AG04450 (cell line): ENCODE measurements around the gene RAF1. TPM values are rescaled to one million over a fixed set of nuclear protein-coding genes. Genes with fewer than 3 reads are reported as not detected.

Experiments
- CTCF ChIA-PET: fragments of 300-600, 350-600 bp; formaldehyde crosslinking; extraction: SDS; loops from one replicate; lab custom pipeline; 2022; ENCODE audit warnings: antibody characterized with exemption, inconsistent platforms; lab: Charles Lee
- POLR2A ChIA-PET: fragments of 350-600 bp; formaldehyde crosslinking; extraction: SDS; loops from one replicate; lab custom pipeline; 2021; ENCODE audit warnings: antibody characterized with exemption, inconsistent platforms; lab: Yijun Ruan, JAX
- DNase-seq: peaks from one replicate; pipeline ENCODE4 v3.0.0-alpha.2; 2011; ENCODE audit warnings: low read depth, low spot score
- H3K27ac ChIP-seq: one replicate; pipeline ENCODE4 v1.5.1; 2012; ENCODE audit warnings: low read depth, low read length, control low read depth
- H3K27me3 ChIP-seq: one replicate; pipeline ENCODE4 v1.6.0; 2012; ENCODE audit warnings: low read length; ENCODE audit not compliant: control insufficient read depth, insufficient read depth
- H3K4me3 ChIP-seq: 2 replicates; pipeline ENCODE4 v1.5.1; 2011; ENCODE audit warnings: mild to moderate bottlenecking, low read depth, low read length, control low read depth
- H3K9me3 ChIP-seq: 2 replicates; pipeline ENCODE4 v1.5.1; 2012; ENCODE audit warnings: low read length; ENCODE audit not compliant: control insufficient read depth, insufficient read depth
- CTCF ChIP-seq: IDR thresholded peaks from 2 replicates; pipeline ENCODE4 v1.5.1; 2011; ENCODE audit warnings: low read depth, low read length, control low read depth, inconsistent platforms
- polyA plus RNA-seq: library from polyadenylated mRNA; depleted of rRNA; stranded (reverse); fragments of >200 nt; gene quantifications from 2 replicates; pipeline ENCODE4 v1.2.3, GENCODE V29; 2011

Gene RAF1
- polyA plus RNA-seq, 1 experiment: 140 TPM

DNA sequence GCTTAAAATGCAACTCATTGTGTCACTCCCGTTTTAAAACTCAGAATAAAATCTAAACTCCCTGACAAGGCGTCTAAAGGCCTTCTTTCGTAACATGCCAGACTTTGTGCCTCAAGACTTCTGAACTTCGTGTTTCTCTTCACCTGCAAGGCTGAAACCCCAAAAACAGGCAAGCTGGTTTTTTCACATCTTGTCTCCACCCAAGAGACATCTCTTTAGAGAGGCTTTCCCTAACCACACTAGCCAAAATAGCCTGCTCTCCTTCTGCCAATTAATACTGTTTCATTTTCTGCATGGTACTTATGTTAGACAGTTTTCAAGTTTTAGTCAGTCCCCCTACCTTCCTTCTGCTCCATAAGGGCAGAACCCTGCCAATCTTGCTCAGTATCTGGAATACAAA, 41.6 kb downstream of the RAF1 start:
- DNase-seq: no peak
- Histone ChIP-seq H3K27ac (no peak overlapping the region), H3K27me3 (no peaks in the 10 kb centered on the region), H3K9me3 (no peaks in the 10 kb centered on the region), H3K4me3 (no peak overlapping the region)
- POLR2A ChIA-PET: no interaction called here
- TF ChIP-seq CTCF: no peak
- CTCF ChIA-PET: no interaction called here

DNA sequence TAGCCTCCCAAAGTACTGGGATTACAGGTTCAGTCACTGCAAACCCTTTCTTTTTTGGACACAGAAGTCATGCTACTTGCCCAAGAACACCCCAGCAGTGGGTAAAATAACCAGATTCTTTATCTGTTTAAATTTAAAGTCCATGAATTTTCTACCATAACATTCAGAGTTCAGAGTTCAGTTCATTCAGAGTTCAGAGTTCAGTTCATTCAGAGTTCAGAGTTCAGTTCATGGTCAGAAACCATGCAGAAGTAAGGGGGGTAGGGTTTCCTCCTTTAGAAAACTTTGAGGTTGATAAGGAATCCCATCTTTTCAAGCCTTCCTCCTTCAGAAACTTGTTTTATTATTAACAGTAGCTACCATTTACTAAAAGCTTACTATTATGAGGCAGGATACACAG, 43.2 kb downstream of the RAF1 start:
- POLR2A ChIA-PET: no interaction called here
- DNase-seq: no peak
- no peaks in the 10 kb centered on the region for H3K9me3 ChIP-seq
- no peak overlapping the region for H3K4me3 ChIP-seq
- no peak overlapping the region for H3K27ac ChIP-seq
- CTCF ChIA-PET: interaction anchor here (0.5 to 0.7 kb wide), 2 partner anchors 24 to 100 kb away, joined by 3 read pairs; no protein-coding TSS in a partner anchor
- H3K27me3 ChIP-seq: no peaks in the 10 kb centered on the region
- TF ChIP-seq CTCF: no peak

DNA sequence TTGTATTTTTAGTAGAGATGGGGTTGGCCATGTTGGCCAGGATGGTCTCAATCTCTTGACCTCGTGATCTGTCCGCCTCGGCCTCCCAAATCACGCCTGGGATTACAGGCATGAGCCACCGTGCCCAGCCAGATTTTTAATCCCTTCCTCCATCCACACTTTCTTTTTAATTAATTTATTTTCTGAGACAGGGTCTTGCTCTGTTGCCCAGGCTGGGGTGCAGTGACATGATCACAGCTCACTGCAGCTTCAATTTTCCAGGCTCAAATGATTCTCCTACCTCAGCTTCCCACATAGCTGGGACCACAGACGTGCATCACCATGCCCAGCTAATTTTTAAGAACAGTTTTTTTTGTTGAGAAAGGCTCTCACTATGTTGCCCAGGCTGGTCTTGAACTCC, 43.6 kb downstream of the RAF1 start:
- no peak overlapping the region for H3K4me3 ChIP-seq
- no peak for DNase-seq
- TF ChIP-seq CTCF: no peak
- H3K27me3 ChIP-seq: no peaks in the 10 kb centered on the region
- no peaks in the 10 kb centered on the region for H3K9me3 ChIP-seq
- ChIA-PET CTCF (interaction anchor here (0.7 kb wide), 1 partner anchor 24 kb away, joined by 3 read pairs; no protein-coding TSS in a partner anchor), POLR2A (no interaction called here)
- no peak overlapping the region for H3K27ac ChIP-seq

DNA sequence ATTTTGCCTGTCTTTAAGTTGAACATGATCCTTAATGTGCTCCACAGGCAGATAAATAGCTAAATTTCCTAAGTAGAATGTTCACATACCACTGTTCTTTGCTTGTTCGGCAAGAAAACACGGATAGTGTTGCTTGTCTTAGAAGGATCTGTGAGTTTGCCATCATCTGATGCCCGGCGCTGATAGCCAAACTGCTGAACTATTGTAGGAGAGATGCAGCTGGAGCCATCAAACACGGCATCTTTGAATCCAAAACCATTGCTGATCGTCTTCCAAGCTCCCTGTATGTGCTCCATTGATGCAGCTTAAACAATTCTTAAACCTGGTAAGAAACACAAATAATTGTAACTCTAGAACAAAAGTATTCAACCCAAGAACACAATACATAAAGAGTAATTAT, 45.5 kb downstream of the RAF1 start:
- no peak for DNase-seq
- ChIA-PET POLR2A (interaction anchor here (0.7 kb wide), 1 partner anchor 151 kb away, joined by 3 read pairs; no protein-coding TSS in a partner anchor), CTCF (no interaction called here)
- no peaks in the 10 kb centered on the region for H3K9me3 ChIP-seq
- no peak overlapping the region for H3K27ac ChIP-seq
- TF ChIP-seq CTCF: no peak
- no peak overlapping the region for H3K4me3 ChIP-seq
- no peaks in the 10 kb centered on the region for H3K27me3 ChIP-seq

GRCh38 chr3:12615266-12615665, 48.7 kb downstream of the RAF1 start:
- POLR2A ChIA-PET: no interaction called here

More at GRCh38 chr3:12615266-12615665, 48.7 kb downstream of the RAF1 start:
- DNase-seq: no peak
- TF ChIP-seq CTCF: no peak
- no peaks in the 10 kb centered on the region for H3K9me3 ChIP-seq
- no peak overlapping the region for H3K4me3 ChIP-seq
- no peaks in the 10 kb centered on the region for H3K27me3 ChIP-seq
- no peak overlapping the region for H3K27ac ChIP-seq
- CTCF ChIA-PET: interaction anchor here (0.6 kb wide), 1 partner anchor 37 kb away, joined by 6 read pairs; no protein-coding TSS in a partner anchor
